Caki2 (cell line): ENCODE results near the gene MAP3K5. TPM values are rescaled to one million over a fixed set of nuclear protein-coding genes. Genes with fewer than 3 reads are reported as not detected.
A peak's percentile ranks its signal among the peaks of the same experiment; 100 is the strongest.
"Not testable (repeated sequence)": the region's sequence is repeated elsewhere in the genome, so short reads cannot be mapped to it uniquely, and the experiment has no call there.

Experiments used
- DNase-seq: peaks from one replicate; pipeline ENCODE4 v3.0.0-alpha.2; 2015; ENCODE audit warnings: low read depth
- in situ Hi-C: cut with HindIII; loops from 2 replicates; pipeline ENCODE4 v1.10.0; 2016; ENCODE audit warnings: low sequenced_read_pairs, low pct_unique_long_range_greater_than_20kb, mixed read lengths
- total RNA-seq: library from RNA; depleted of rRNA; stranded (reverse); fragments of >200 nt; shearing (Covaris generic); gene quantifications from 2 replicates; pipeline ENCODE4 v1.2.3, GENCODE V29; 2014; ENCODE audit warnings: low replicate concordance; rRNA removed

MAP3K5 gene, protein sequence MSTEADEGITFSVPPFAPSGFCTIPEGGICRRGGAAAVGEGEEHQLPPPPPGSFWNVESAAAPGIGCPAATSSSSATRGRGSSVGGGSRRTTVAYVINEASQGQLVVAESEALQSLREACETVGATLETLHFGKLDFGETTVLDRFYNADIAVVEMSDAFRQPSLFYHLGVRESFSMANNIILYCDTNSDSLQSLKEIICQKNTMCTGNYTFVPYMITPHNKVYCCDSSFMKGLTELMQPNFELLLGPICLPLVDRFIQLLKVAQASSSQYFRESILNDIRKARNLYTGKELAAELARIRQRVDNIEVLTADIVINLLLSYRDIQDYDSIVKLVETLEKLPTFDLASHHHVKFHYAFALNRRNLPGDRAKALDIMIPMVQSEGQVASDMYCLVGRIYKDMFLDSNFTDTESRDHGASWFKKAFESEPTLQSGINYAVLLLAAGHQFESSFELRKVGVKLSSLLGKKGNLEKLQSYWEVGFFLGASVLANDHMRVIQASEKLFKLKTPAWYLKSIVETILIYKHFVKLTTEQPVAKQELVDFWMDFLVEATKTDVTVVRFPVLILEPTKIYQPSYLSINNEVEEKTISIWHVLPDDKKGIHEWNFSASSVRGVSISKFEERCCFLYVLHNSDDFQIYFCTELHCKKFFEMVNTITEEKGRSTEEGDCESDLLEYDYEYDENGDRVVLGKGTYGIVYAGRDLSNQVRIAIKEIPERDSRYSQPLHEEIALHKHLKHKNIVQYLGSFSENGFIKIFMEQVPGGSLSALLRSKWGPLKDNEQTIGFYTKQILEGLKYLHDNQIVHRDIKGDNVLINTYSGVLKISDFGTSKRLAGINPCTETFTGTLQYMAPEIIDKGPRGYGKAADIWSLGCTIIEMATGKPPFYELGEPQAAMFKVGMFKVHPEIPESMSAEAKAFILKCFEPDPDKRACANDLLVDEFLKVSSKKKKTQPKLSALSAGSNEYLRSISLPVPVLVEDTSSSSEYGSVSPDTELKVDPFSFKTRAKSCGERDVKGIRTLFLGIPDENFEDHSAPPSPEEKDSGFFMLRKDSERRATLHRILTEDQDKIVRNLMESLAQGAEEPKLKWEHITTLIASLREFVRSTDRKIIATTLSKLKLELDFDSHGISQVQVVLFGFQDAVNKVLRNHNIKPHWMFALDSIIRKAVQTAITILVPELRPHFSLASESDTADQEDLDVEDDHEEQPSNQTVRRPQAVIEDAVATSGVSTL (N-terminal part only)
- total RNA-seq = 7.0 and 7.2 TPM in 2 replicates

DNA sequence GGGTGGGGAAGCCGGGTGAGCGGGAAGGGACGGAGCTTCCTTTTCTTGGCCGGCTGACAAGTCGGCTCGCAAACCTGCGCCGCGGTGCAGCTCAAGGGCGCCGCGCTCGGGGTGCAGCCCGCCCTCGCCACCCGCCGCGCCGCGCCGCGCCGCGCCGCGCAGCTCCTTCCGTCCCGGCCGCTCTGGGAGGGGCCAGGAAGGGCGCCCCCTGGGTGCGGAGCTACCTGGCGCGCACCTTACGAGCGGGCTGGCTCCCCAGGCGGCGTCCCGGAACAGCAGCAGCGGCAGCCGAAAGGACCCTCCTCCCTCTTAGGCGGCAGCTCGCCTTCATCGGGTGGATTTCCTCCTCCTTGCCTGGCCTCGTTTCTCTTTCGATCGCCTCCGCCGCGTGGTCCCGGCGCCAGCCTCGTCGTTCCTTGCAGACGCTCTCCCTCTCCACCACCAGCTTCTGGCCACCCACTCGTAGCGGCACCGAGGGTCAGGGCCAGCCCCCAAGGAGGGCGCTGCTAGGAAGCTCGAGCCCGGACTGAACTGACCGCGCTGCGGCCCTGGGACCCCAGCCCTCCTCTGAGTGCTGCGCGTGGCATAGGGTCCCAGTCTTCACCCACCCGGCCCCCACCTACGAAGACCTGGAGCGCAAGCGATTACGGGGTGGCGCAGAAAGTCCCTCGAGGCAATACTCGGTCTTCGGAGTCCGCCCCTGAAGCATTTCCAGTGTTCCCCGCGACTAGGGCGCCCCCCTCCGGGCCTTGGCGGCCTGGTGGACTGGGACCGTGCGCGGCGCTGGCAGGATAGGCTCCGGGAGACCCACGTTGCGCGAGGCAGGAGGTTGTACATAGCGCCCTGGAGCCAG lies at the start of gene MAP3K5:
TSS of gene MAP3K5 (minus strand) at position 68 of the 853 bp plus-strand sequence. CDS start 320 bp downstream, outside the sequence.
- peak; percentile 95 for DNase-seq
- in situ Hi-C loops = no loop called here

DNA sequence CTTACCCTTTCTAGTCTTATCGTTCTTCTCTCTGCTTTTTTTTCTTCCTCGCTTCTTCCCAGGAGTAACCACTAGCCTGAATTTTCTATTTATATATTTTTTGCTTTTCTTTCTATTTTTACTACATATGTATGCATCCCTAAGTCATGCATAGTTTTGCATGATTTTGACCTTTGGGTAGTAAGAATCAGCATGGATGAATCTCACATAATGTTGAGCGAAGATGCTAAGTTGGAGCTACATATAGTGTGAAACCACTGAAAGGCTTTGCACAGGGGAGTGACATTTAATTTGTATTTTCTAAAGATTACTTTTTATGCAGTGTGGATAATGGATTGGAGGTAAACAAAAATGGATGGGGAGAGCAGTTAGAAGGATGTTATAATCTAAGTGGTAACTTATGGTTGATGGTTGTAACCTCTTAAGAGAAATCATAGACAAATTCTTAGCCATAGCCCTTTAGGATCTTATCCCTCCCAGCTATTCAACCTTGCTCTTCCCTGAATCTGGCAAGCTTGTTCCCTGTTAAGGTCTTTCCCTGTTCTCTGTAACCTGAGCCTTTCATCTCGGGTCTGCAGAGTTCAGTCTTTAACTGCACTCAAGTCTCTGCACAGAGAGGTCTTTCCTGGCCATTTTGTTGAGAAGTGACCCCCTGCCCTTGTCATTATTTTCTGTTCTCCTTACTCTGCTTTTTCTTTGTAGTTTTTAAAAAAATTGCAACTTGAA lies 48.2 kb upstream of the MAP3K5 start:
- no peak for DNase-seq
- in situ Hi-C loops = no loop called here

DNA sequence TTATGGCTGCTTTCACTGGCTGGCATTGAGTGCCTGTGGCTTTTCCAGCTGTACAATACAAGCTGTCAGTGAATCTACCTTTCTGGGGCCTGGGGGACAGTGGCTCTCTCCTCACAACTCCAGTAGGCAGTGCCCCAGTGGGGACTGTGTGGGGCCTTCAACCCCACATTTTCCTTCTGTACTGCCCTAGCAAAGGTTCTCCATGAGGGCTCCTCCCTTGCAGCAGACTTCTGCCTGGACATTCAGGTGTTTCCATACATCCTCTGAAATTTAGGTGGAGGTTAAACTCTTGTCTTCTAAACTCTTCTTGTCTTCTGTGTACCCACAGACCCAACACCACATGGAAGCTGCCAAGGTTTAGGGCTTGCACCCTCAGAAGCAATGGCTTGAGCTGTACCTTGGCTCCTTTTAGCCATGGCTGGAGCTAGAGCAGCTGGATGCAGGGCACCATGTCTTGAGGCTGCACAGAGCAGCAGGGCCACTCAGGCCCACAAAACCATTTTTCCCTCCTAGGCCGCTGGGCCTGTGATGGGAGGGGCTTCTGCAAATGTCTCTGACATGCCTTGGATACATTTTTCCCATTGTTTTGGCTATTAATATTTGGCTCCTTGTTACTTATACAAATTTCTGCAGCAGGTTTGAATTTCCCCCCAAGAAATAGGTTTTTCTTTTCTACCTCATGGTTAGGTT lies 39.7 kb upstream of the MAP3K5 start:
- in situ Hi-C loops = no loop called here
- DNase-seq = no peak

- in situ Hi-C loops = no loop called here
- no peak for DNase-seq
Observed at GRCh38 chr6:136826216-136826615, 33.9 kb upstream of the MAP3K5 start.

DNA sequence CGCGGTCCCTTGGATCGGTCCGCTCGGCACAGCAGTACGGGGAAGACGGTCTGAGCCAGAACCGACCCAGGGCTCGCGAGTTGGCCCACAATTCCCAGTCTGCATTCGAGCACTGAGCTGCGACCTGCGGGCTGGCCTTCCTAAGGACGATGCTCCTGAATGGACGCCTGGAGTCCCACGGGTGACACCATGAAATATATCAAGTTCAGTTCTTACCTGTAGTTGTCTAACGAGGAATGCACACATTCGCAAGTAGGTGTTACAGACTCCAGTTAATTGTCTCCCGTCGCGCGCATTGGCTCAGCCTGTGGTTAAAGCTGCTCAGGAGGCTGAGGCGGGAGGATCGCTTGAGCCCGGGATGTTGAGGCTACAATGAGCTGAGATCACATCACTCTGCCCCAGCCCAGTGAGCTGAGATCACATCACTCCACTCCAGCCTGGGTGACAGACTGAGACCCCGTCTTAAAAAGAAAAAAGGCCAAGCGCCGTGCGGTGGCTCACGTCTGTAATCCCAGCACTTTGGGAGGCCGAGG lies 30.9 kb upstream of the MAP3K5 start:
- no peak for DNase-seq

GRCh38 chr6:136822376-136823127 lies 30.3 kb upstream of the MAP3K5 start, which contains the start of gene PEX7:
Gene PEX7, plus strand, starts transcription at chr6:136822592. Its CDS starts 74 bp downstream, at chr6:136822666.
- in situ Hi-C loops = no loop called here
- DNase-seq = peak; percentile 84

More for the DNA sequence above, 30.9 kb upstream of the MAP3K5 start:
- in situ Hi-C loops = no loop called here

GRCh38 chr6:136822046-136822375 lies 29.7 kb upstream of the MAP3K5 start:
- DNase-seq = no peak
- in situ Hi-C loops = no loop called here

DNA sequence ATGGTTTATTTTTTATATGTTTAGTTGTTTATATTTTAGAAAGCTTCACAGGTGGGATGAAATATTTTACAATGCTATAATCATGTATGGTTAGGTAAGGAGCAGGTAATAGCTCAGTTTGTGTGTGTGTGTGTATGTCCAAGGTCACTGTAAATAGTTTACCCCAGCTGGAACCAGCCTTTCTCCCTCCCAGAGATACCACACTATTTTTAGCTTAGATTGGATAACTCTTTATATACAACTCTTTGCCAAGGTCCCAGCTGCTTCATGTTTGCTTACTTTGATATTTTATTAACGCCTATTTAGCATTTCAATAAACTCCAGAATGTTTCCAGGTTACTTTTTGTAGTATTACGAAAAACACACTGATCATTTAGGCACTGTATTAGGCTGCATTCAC lies 28.3 kb upstream of the MAP3K5 start:
- DNase-seq = no peak
- in situ Hi-C loops = no loop called here

DNA sequence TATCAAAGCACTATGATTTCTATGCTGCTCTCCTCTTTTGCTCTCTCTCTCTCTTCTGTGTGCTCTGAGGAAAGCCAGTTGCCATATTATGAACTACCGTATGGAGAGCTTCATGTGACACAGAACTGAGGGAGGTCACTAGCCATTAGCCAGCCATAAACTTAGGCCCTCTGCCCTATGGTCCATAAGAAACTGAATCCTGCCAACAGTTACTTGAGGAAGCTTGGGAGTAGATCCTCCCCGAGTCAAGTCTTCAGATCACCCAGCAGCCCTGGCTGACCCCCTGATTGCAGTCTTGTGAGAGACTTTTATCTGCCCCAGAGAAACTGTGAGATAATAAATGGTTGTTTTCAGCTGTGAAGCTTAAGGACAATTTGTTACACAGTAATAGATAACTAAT lies 24.4 kb upstream of the MAP3K5 start:
- in situ Hi-C loops = no loop called here

GRCh38 chr6:136815608-136816007 lies 23.3 kb upstream of the MAP3K5 start:
- DNase-seq, in situ Hi-C loops: not testable (repeated sequence)

More for the DNA sequence above, 24.4 kb upstream of the MAP3K5 start:
- no peak for DNase-seq

DNA sequence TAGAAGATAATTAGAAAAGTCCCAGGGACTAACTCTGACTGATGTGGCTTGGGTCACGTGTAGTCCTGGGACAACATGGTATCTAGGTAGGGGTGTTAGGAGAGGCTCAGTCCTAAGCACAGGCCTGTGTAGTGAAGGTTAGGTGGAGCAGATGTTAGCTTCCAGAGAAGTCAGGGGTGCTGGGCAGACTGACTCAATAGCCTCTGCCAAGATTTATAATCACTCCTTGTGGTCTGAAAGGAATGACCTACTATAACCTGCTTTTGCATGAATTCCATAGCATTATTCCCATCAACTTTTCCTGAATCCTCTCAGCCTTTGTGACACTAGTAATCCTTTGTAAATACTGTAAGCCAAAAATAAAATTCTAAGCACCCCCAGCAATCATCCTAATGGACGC lies 19.9 kb upstream of the MAP3K5 start:
- DNase-seq = no peak
- in situ Hi-C loops = no loop called here

- DNase-seq = no peak
- in situ Hi-C loops = no loop called here
Observed at GRCh38 chr6:136811272-136811671, 19.0 kb upstream of the MAP3K5 start.

DNA sequence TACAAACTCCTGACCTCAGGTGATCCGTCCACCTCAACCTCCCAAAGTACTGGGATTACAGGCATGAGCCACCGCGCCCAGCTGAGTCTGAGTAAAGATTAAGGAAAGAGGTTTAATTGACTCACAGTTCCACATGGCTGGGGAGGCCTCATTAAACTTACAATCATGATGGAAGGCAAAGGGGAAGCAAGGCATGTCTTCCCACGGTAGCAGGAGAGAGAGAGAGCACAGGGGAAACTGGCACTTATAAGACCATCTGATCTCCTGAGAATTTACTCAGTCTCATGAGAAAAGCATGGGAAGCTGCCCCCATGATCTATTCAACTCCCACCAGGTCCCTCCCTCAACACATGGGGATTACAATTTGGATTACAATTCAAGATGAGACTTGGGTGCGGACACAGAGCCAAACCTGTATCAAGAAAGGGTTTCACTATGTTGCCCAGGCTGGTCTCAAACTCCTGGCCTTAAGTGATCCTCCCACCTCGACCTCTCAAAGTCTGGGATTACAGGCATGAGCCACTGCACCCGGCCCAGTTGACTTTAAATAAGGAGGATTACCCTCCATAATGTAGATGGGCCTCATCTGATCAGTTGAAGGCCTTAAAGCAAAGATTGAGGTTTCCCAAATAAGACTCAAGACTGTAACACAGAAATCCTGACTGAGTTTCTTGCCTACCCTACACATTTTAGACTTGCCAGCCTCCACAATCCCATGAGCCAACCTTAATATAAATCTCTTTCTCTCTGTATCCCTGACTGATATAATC lies 17.0 kb upstream of the MAP3K5 start:
- DNase-seq = no peak
- in situ Hi-C loops = no loop called here

- in situ Hi-C loops = no loop called here
- no peak for DNase-seq
Observed at GRCh38 chr6:136803608-136804007, 11.3 kb upstream of the MAP3K5 start.

- in situ Hi-C loops = no loop called here
- no peak for DNase-seq
Observed at GRCh38 chr6:136801581-136801980, 9.3 kb upstream of the MAP3K5 start.
